HFF-Myc (cell line): Measurements from ENCODE around the gene ZNF554.

Experiments used
- DNase-seq: peaks from one replicate; pipeline ENCODE4 v3.0.0-alpha.2; 2011; ENCODE audit warnings: low read depth; ENCODE audit errors: extremely low read depth
- H3K4me3 ChIP-seq: replicated peaks from 2 replicates; pipeline ENCODE4 v1.5.1; 2011; ENCODE audit warnings: low read depth, mild to moderate bottlenecking, control low read depth, low read length
- CTCF ChIP-seq: IDR thresholded peaks from 2 replicates; pipeline ENCODE4 v1.5.1; 2012; ENCODE audit warnings: mild to moderate bottlenecking, low read depth, low read length, control low read depth; ENCODE audit errors: missing control alignments

Gene ZNF554

GRCh38 chr19:2827840-2828489 lies 8.3 kb downstream of the ZNF554 start:
- H3K4me3 ChIP-seq, result no peak overlapping the region
- TF ChIP-seq CTCF, result no peak
- no peak for DNase-seq

- no peak for TF ChIP-seq CTCF
- no peak for DNase-seq
- no peak overlapping the region for H3K4me3 ChIP-seq
Observed at GRCh38 chr19:2834294-2834871, 14.7 kb downstream of the ZNF554 start.

- no peak for TF ChIP-seq CTCF
- no peak for DNase-seq
- H3K4me3 ChIP-seq, result no peak overlapping the region
Observed at GRCh38 chr19:2837430-2837829, 17.8 kb downstream of the ZNF554 start.

GRCh38 chr19:2840794-2841791 lies 21.4 kb downstream of the ZNF554 start, which contains the start of gene ZNF555:
Gene ZNF555, plus strand, starts transcription at chr19:2841475. Its CDS starts 98 bp downstream, at chr19:2841573.
- H3K4me3 ChIP-seq, result peak within 1 kb of the TSS; percentile 62
- peak; percentile 96 for DNase-seq

GRCh38 chr19:2841855-2842574 lies 22.3 kb downstream of the ZNF554 start:
- TF ChIP-seq CTCF, result no peak
- H3K4me3 ChIP-seq, result peak overlapping the region; percentile 62
- DNase-seq, result no peak

More at GRCh38 chr19:2840794-2841791, 21.4 kb downstream of the ZNF554 start, which contains the start of gene ZNF555:
- TF ChIP-seq CTCF, result peak; percentile 24

GRCh38 chr19:2845107-2845506 lies 25.4 kb downstream of the ZNF554 start:
- no peak for DNase-seq
- no peak overlapping the region for H3K4me3 ChIP-seq
- no peak for TF ChIP-seq CTCF
